Measurements from ENCODE around the gene MS4A10.
"Not testable (repeated sequence)": the region's sequence is repeated elsewhere in the genome, so short reads cannot be mapped to it uniquely, and the experiment has no call there.

The MS4A10 gene

GRCh38 chr11:60788401-60789125 lies 3.4 kb downstream of the MS4A10 start:
- DNase-seq = no peak

GRCh38 chr11:60790726-60791125 lies 5.6 kb downstream of the MS4A10 start:
- no peak for DNase-seq

- no peak for DNase-seq
These were observed 6.2 kb downstream of the MS4A10 start for GRCh38 chr11:60791153-60791933.

- no peak for DNase-seq
These were observed 7.4 kb downstream of the MS4A10 start for GRCh38 chr11:60792521-60792920.

GRCh38 chr11:60795291-60795690 lies 10.2 kb downstream of the MS4A10 start:
- no peak for DNase-seq

- DNase-seq = no peak
These were observed 12.9 kb downstream of the MS4A10 start for GRCh38 chr11:60797846-60798630.

- no peak for DNase-seq
These were observed 13.5 kb downstream of the MS4A10 start for GRCh38 chr11:60798631-60799030.

GRCh38 chr11:60801194-60801593 lies 16.1 kb downstream of the MS4A10 start:
- DNase-seq = no peak

- no peak for DNase-seq
These were observed 18.3 kb downstream of the MS4A10 start for GRCh38 chr11:60803273-60803936.

GRCh38 chr11:60809249-60809648 lies 24.1 kb downstream of the MS4A10 start:
- no peak for DNase-seq

GRCh38 chr11:60809691-60810090 lies 24.6 kb downstream of the MS4A10 start:
- no peak for DNase-seq

GRCh38 chr11:60810151-60810550 lies 25.0 kb downstream of the MS4A10 start:
- DNase-seq = no peak

GRCh38 chr11:60810569-60810968 lies 25.4 kb downstream of the MS4A10 start:
- DNase-seq = no peak

- DNase-seq = no peak
These were observed 28.2 kb downstream of the MS4A10 start for GRCh38 chr11:60813324-60813723.

- no peak for DNase-seq
These were observed 29.0 kb downstream of the MS4A10 start for GRCh38 chr11:60814112-60814511.

GRCh38 chr11:60816590-60817157 lies 31.5 kb downstream of the MS4A10 start:
- DNase-seq = no peak

- no peak for DNase-seq
These were observed 32.9 kb downstream of the MS4A10 start for GRCh38 chr11:60818057-60818456.

- DNase-seq = no peak
These were observed 36.9 kb downstream of the MS4A10 start for GRCh38 chr11:60821827-60822599.

- DNase-seq = not testable (repeated sequence)
These were observed 38.7 kb downstream of the MS4A10 start for GRCh38 chr11:60823745-60824306.

GRCh38 chr11:60825118-60825517 lies 40.0 kb downstream of the MS4A10 start:
- DNase-seq = no peak

GRCh38 chr11:60825790-60826189 lies 40.7 kb downstream of the MS4A10 start:
- no peak for DNase-seq
